ENCODE results near the gene DNM3.
"Not testable (repeated sequence)": the region's sequence is repeated elsewhere in the genome, so short reads cannot be mapped to it uniquely, and the experiment has no call there.

DNA sequence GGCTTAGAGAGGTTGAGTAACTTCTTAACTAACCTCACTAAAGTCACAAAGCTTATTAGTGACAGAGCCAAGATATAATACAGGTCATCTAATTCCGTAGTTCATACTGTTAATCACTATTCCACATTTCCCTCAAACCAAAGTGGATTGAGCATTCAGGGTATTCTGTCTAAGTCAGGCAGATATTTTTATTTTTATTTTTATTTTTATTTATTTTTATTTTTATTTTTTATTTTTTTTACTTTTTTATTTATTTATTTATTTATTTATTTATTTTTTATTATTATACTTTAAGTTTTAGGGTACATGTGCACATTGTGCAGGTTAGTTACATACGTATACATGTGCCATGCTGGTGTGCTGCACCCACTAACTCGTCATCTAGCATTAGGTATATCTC lies 530.3 kb downstream of the DNM3 start:
- TF ChIP-seq EZH2 (IDR thresholded peaks at IDR 0.05; ENCODE audit: borderline replicate concordance, low read depth, low read length); CBX5 (IDR thresholded peaks at IDR 0.05; ENCODE audit: borderline replicate concordance, low read depth); POLR2A (conservative IDR thresholded peaks at IDR 0.05); BMI1 (IDR thresholded peaks at IDR 0.05; ENCODE audit: low read length): not testable (repeated sequence)
